Heart right ventricle (tissue), 16 donors: ENCODE measurements around the gene SMIM31. TPM values are rescaled to one million over a fixed set of nuclear protein-coding genes. Genes with fewer than 3 reads are reported as not detected.

Source experiments
- ATAC-seq, 8 donors: fragments of 200-7000 bp; cut with Tn5 transposase; one replicate each; pipeline ENCODE4 v1.9.1; 2020; ENCODE audit warnings: mild to moderate bottlenecking in 8 of 8, moderate library complexity in 8 of 8, moderate number of reproducible peaks in 1 of 8
- DNase-seq, 2 donors: peaks; one replicate each; pipeline ENCODE4 v3.0.0-alpha.2; 2020
- H3K27ac ChIP-seq, 10 donors: fragments of 200-600 bp; sonication (generic) in 2 of 10; one replicate each; pipeline versions ENCODE4 v1.5.0 to v1.8.0; 2020 to 2022; ENCODE audit warnings: mild to moderate bottlenecking in 3 of 10
- H3K27me3 ChIP-seq, 7 donors: fragments of 200-600 bp; one replicate each; pipeline ENCODE4 v1.8.0; 2021 to 2022; ENCODE audit warnings: mild to moderate bottlenecking in 2 of 7
- H3K36me3 ChIP-seq, 9 donors: fragments of 200-600 bp; sonication (generic) in 1 of 9; one replicate each; pipeline versions ENCODE4 v1.5.0 to v1.8.0; 2020 to 2022; ENCODE audit warnings: mild to moderate bottlenecking in 2 of 9
- H3K4me1 ChIP-seq, 9 donors: fragments of 200-600 bp; sonication (generic) in 1 of 9; one replicate each; pipeline versions ENCODE4 v1.5.0 to v1.8.0; 2020 to 2022; ENCODE audit warnings: mild to moderate bottlenecking in 4 of 9
- H3K4me3 ChIP-seq, 10 donors: fragments of 200-600 bp; sonication (generic) in 2 of 10; one replicate each; pipeline versions ENCODE4 v1.5.0 to v1.8.0; 2020 to 2022; ENCODE audit warnings: mild to moderate bottlenecking in 7 of 10, moderate library complexity in 2 of 10
- H3K9me3 ChIP-seq, 11 donors: fragments of 200-600 bp in 10 of 11; sonication (generic) in 2 of 11; one replicate each; pipeline versions ENCODE4 v1.5.0 to v1.8.0; 2013 to 2022; ENCODE audit warnings: mild to moderate bottlenecking in 2 of 11, control low read depth in 1 of 11, moderate library complexity in 1 of 11
- WGBS, 2 donors: extraction: QIAGEN DNeasy Blood & Tissue Kit; methylation state at CpG; one replicate each; pipeline ENCODE4 v1.1.7; 2013; ENCODE audit warnings: inconsistent platforms in 1 of 2; 5-methylcytosine and 5-hydroxymethylcytosine counted together
- intact Hi-C, 10 donors: fragments of 100-400 bp; cut with DNase I; formaldehyde crosslinking; loops; one replicate each; pipeline versions ENCODE4 v1.11.1 to v1.14.2; 2022
- polyA plus RNA-seq, 2 donors: library from polyadenylated mRNA; stranded (reverse); fragments of 200-250 nt; gene quantifications; one replicate each; pipeline ENCODE4 v1.2.3, GENCODE V29; 2013
- total RNA-seq, 10 donors: library from RNA; stranded (reverse); fragmentation: NEBNext Ultra II Directional in 3 of 10; extraction: Animal tissue kit (Norgen Biotek cat#: 25700) in 3 of 10; gene quantifications; one replicate each; pipeline versions ENCODE4 v1.2.1 to v1.2.4, GENCODE V29; 2021 to 2023
- TF ChIP-seq, protein P1 (sequence below), 9 donors: fragments of 200-600 bp; sonication (generic) in 2 of 9; IDR thresholded peaks; one replicate each; pipeline versions ENCODE4 v1.5.0 to v1.8.0; 2021 to 2022; ENCODE audit warnings: antibody characterized with exemption in 9 of 9, mild to moderate bottlenecking in 5 of 9, moderate library complexity in 1 of 9
- donor health status: Arrhythmogenic right ventricular cardiomyopathy.
- donor health status: ischemic (EF 13 %, LVEDD 7.1; RV severe dilation, severe dysfunction).
- donor health status: healthy with polysubstance abuse.
- donor health status: DM: no; HTN: yes; CAD: no.
- donor health status: DM: no; HTN: no; CAD: no.
- donor health status: ischemic (EF 25% LVEDD 6.9; RV normal size, moderate dysfunction).
- donor health status: ischemic (EF 25% LVEDD 5.7; RV mildly dilated, moderate dysfunction).
- donor health status: healthy.
- donor health status: DM: yes; HTN: yes; CAD: no.
- donor health status: Ischemic cardiomyopathy.
- donor health status: ischemic (EF 35%, LVEDD 5.7; RV mildly dilated, moderate dysfunction).
- donor health status: nonischemic (EF 11% LVEDD 7.7; RV severe dilation, severe dysfunction).
- donor health status: DM: yes; HTN: yes; CAD: no.
- donor health status: PGD.
- donor health status: ischemic (EF 29% LVEDD 5.4; RV normal size, mild dysfunction).
- donor health status: nonischemic (EF 23%, LVEDD 6.1; RV moderate dilation, normal function).

The SMIM31 gene
- total and polyA plus RNA-seq, 12 donors = not detected

- H3K9me3 ChIP-seq = no peaks in the 10 kb centered on the region
- H3K4me1 ChIP-seq = no peaks in the 10 kb centered on the region
- H3K27ac ChIP-seq = no peak overlapping the region
- no peak overlapping the region for H3K4me3 ChIP-seq
- H3K36me3 ChIP-seq = no peaks in the 10 kb centered on the region
- TF ChIP-seq, protein P1, sequence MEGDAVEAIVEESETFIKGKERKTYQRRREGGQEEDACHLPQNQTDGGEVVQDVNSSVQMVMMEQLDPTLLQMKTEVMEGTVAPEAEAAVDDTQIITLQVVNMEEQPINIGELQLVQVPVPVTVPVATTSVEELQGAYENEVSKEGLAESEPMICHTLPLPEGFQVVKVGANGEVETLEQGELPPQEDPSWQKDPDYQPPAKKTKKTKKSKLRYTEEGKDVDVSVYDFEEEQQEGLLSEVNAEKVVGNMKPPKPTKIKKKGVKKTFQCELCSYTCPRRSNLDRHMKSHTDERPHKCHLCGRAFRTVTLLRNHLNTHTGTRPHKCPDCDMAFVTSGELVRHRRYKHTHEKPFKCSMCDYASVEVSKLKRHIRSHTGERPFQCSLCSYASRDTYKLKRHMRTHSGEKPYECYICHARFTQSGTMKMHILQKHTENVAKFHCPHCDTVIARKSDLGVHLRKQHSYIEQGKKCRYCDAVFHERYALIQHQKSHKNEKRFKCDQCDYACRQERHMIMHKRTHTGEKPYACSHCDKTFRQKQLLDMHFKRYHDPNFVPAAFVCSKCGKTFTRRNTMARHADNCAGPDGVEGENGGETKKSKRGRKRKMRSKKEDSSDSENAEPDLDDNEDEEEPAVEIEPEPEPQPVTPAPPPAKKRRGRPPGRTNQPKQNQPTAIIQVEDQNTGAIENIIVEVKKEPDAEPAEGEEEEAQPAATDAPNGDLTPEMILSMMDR (IDR thresholded peaks at IDR 0.05) = peak; percentile 14 to 76 (median 57)
- intact Hi-C loops = loop anchor here in 7 of 10 donors (5.0 to 10.0 kb wide), 3 partner anchors 312 to 317 kb away; no protein-coding TSS in a partner anchor
- WGBS, 2 donors = 49 to 54% methylated on average over 7 of the region's 7 CpGs
- no peaks in the 10 kb centered on the region for H3K27me3 ChIP-seq
- no peak for DNase-seq
- no peak for ATAC-seq
Measured at GRCh38 chr4:164779811-164780216, 25.9 kb downstream of the SMIM31 start.

GRCh38 chr4:164780839-164781238 lies 26.9 kb downstream of the SMIM31 start:
- intact Hi-C loops = loop anchor here in 1 of 10 donors (5.0 kb wide), 1 partner anchor 311 kb away; no protein-coding TSS in a partner anchor
- H3K9me3 ChIP-seq = no peaks in the 10 kb centered on the region
- ATAC-seq (no peak), DNase-seq (no peak)
- H3K27me3 ChIP-seq = no peaks in the 10 kb centered on the region
- no peak overlapping the region for H3K27ac ChIP-seq
- TF ChIP-seq, protein P1 (IDR thresholded peaks at IDR 0.05) = no peak
- H3K36me3 ChIP-seq = no peaks in the 10 kb centered on the region
- no peaks in the 10 kb centered on the region for H3K4me1 ChIP-seq
- whole genome bisulfite sequencing, 2 donors = 90 to 91% methylated on average over 3 of the region's 3 CpGs
- no peak overlapping the region for H3K4me3 ChIP-seq

DNA sequence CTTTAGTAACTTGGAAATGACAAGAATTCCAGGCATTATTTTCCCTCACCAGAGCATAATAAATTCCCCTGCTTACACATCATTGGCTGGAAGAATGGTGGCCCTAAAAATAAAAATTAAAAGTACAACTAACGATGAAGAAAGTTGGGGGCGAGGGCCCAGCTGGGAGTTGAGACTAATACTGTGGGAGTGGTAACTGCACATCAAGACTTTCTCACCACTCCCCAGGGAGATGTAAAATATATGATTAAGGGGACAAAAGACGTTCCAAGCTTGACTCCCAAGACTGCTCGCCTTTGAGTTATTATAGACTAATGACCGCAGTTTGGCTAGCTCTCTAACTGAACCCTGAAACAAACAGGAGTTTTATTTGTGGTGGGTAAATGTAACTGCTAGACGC lies 30.0 kb downstream of the SMIM31 start:
- DNase-seq (no peak), ATAC-seq (no peak)
- Histone ChIP-seq H3K36me3 (no peaks in the 10 kb centered on the region), H3K9me3 (no peaks in the 10 kb centered on the region), H3K4me1 (no peaks in the 10 kb centered on the region), H3K27ac (no peak overlapping the region), H3K4me3 (no peak overlapping the region), H3K27me3 (no peaks in the 10 kb centered on the region)
- 53 to 61% methylated on average over 6 of the region's 6 CpGs for WGBS, 2 donors
- intact Hi-C loops = loop anchor here in 1 of 10 donors (5.0 kb wide), 1 partner anchor 308 kb away; no protein-coding TSS in a partner anchor
- TF ChIP-seq, protein P1 (IDR thresholded peaks at IDR 0.05) = no peak

GRCh38 chr4:164789047-164789446 lies 35.1 kb downstream of the SMIM31 start:
- H3K27me3 ChIP-seq = no peaks in the 10 kb centered on the region
- no peaks in the 10 kb centered on the region for H3K36me3 ChIP-seq
- no peak overlapping the region for H3K4me3 ChIP-seq
- intact Hi-C loops = no loop called here
- WGBS, 2 donors = 73 to 87% methylated on average over 1 of the region's 1 CpG
- no peaks in the 10 kb centered on the region for H3K4me1 ChIP-seq
- H3K9me3 ChIP-seq = peaks cover 0 to 10% (median 0%) of the 10 kb centered on the region in 11 donors
- DNase-seq (no peak), ATAC-seq (no peak)
- TF ChIP-seq, protein P1 (IDR thresholded peaks at IDR 0.05) = no peak
- no peak overlapping the region for H3K27ac ChIP-seq
